ENCODE results near the gene PPP2R2C. TPM values are rescaled to one million over a fixed set of nuclear protein-coding genes. Genes with fewer than 3 reads are reported as not detected.

Gene PPP2R2C
- total RNA-seq, 2 experiments from 2014 or later = not detected

GRCh38 chr4:6373541-6374410 lies 98.6 kb downstream of the PPP2R2C start:
- no peak overlapping the region for H2AFZ ChIP-seq (ENCODE audit: low read length)
- H3K79me2 ChIP-seq (ENCODE audit: insufficient read depth, low read depth, low read length) = no peaks in the 10 kb centered on the region
- TF ChIP-seq EZH2phosphoT487 (IDR thresholded peaks at IDR 0.05; ENCODE audit: borderline replicate concordance, low read depth, low read length) = no peak
- no peak for TF ChIP-seq CTCF (conservative IDR thresholded peaks at IDR 0.05; ENCODE audit: low read length)
- BruUV-seq (replicated peaks) = no TSS peak
- DNase-seq (ENCODE audit: low spot score) = no peak
- H3K27ac ChIP-seq (ENCODE audit: low read depth, low read length, poor library complexity, severe bottlenecking) = no peak overlapping the region
- no peak overlapping the region for H3K4me2 ChIP-seq (ENCODE audit: low read length)
- no peaks in the 10 kb centered on the region for H3K9me3 ChIP-seq (ENCODE audit: low read length)
- no peak overlapping the region for H3K4me3 ChIP-seq (ENCODE audit: low read depth, low read length, poor library complexity, severe bottlenecking)
- ChIA-PET POLR2A (interaction anchor here (0.6 kb wide), 1 partner anchor 8 kb away, joined by 3 read pairs; no protein-coding TSS in a partner anchor), CTCF (ENCODE audit: unreplicated experiment) (interaction anchor here (0.5 to 0.6 kb wide), 2 partner anchors 12 to 46 kb away, joined by 3 to 4 read pairs; no protein-coding TSS in a partner anchor)
- no peaks in the 10 kb centered on the region for H3K9me2 ChIP-seq (ENCODE audit: insufficient read depth, low read length)
- intact Hi-C loops (cut with micrococcal nuclease; ENCODE audit: unreplicated experiment) = no loop called here
- H4K20me1 ChIP-seq (ENCODE audit: insufficient read depth, low read length) = no peaks in the 10 kb centered on the region
- H3K36me3 ChIP-seq (ENCODE audit: insufficient read depth, low read length) = no peaks in the 10 kb centered on the region
- H3K4me1 ChIP-seq (ENCODE audit: insufficient read depth, low read length, poor library complexity, severe bottlenecking) = no peaks in the 10 kb centered on the region

DNA sequence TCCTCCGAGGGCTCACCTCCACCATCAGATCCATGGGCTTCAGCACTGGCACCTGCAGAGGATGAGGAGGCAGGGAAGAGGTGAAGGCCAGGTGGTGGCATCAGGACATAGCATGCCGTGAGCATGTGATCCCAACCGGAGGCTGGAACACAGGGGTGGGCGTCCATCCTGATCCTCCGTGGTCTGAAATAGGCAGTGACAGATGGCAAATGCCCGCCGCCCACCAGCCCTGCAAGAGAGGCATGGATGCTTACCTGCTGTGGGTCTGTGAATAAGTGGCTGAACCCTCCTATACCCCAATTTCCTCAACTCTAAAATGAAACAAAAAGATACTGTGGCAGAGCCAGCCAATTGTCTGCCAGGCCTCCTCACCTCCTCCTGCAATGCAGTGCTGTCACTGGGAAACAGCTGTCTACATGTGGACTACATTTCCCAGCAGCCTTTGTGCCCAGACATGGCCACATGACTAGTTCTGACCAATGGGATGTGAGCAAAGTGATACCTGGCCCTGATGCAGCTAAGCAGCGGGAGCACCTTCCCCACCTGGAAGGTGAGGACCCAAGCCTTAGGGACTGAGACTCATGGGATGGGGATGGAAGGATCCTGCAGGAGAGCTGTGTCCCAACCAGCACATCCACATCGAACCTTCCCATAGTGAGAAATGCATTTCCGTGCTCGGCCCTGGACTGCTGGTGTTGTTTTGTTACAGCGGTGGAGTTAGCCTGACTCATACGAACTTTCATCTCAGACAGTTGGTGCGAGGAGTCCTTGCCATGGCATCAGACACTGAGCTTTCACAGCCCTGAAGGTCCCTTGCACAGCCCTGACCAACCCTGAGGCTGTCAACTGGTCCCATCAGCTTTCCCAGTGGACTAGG lies 99.5 kb downstream of the PPP2R2C start:
- Histone ChIP-seq H3K36me3 (ENCODE audit: insufficient read depth, low read length) (no peaks in the 10 kb centered on the region), H3K79me2 (ENCODE audit: insufficient read depth, low read depth, low read length) (no peaks in the 10 kb centered on the region), H2AFZ (ENCODE audit: low read length) (no peak overlapping the region), H3K4me1 (ENCODE audit: insufficient read depth, low read length, poor library complexity, severe bottlenecking) (no peaks in the 10 kb centered on the region), H3K4me3 (ENCODE audit: low read depth, low read length, poor library complexity, severe bottlenecking) (no peak overlapping the region), H3K9me2 (ENCODE audit: insufficient read depth, low read length) (no peaks in the 10 kb centered on the region), H3K4me2 (ENCODE audit: low read length) (no peak overlapping the region), H3K9me3 (ENCODE audit: low read length) (no peaks in the 10 kb centered on the region), H4K20me1 (ENCODE audit: insufficient read depth, low read length) (no peaks in the 10 kb centered on the region), H3K27ac (ENCODE audit: low read depth, low read length, poor library complexity, severe bottlenecking) (no peak overlapping the region)
- intact Hi-C loops (cut with micrococcal nuclease; ENCODE audit: unreplicated experiment) = no loop called here
- CTCF ChIA-PET (ENCODE audit: unreplicated experiment) = no interaction called here
- TF ChIP-seq EZH2phosphoT487 (IDR thresholded peaks at IDR 0.05; ENCODE audit: borderline replicate concordance, low read depth, low read length) = no peak
- TF ChIP-seq CTCF (conservative IDR thresholded peaks at IDR 0.05; ENCODE audit: low read length) = no peak
- DNase-seq (ENCODE audit: low spot score) = peak; percentile 64
- no TSS peak for BruUV-seq (replicated peaks)
- POLR2A ChIA-PET = no interaction called here

All from OCI-LY7 (cell line).